Endothelial cell of coronary artery (primary cell): ENCODE data around the gene KRTAP16-1. TPM values are rescaled to one million over a fixed set of nuclear protein-coding genes. Genes with fewer than 3 reads are reported as not detected.

Experiments used
- total RNA-seq: library from RNA; depleted of rRNA; stranded (reverse); fragments of >200 nt; gene quantifications from 2 replicates; pipeline ENCODE4 v1.2.3, GENCODE V29; 2014

The KRTAP16-1 gene, protein sequence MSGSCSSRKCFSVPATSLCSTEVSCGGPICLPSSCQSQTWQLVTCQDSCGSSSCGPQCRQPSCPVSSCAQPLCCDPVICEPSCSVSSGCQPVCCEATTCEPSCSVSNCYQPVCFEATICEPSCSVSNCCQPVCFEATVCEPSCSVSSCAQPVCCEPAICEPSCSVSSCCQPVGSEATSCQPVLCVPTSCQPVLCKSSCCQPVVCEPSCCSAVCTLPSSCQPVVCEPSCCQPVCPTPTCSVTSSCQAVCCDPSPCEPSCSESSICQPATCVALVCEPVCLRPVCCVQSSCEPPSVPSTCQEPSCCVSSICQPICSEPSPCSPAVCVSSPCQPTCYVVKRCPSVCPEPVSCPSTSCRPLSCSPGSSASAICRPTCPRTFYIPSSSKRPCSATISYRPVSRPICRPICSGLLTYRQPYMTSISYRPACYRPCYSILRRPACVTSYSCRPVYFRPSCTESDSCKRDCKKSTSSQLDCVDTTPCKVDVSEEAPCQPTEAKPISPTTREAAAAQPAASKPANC
- not detected in 2 replicates for total RNA-seq

DNA sequence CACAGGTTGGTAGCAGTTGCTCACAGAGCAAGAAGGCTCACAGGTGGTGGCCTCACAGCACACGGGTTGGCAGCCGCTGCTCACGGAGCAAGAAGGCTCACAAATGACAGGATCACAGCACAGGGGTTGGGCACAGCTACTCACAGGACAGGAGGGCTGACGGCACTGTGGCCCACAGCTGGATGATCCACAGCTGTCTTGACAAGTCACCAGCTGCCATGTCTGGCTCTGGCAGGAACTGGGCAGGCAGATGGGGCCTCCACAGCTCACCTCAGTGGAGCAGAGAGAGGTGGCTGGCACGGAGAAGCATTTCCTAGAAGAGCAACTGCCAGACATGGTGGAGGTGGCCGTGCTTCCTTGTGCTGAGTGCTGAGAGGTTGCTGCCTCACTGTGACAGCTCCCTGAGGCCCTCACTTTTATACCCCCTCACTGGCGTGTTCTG is at the start of gene KRTAP16-1:
KRTAP16-1 (minus strand) TSS at position 392 of the 442 bp plus-strand sequence; CDS start at position 336, 56 bp downstream.

DNA sequence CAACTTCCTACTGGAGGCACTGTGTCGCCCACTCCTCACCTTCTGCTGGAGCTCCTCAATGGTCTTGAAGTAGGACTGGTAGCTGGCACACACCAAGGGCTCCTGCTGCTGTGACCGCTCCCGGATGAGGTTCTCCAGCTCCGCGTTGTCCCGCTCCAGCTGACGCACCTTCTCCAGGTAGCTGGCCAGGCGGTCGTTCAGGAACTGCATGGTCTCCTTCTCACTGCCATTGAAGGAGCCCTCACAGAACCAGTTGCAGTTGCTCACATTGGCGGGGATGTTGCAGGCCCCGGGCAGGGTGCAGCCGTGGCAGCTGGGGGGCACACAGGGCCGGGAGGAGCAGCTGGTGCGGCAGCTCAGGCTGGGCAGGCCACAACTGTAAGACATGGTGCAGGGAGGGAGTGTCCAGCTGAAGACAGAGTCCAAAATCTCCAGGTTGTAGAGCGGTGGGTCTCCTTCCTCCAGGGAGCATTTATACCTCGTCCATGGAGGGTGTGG is 41.3 kb upstream of the KRTAP16-1 start, which contains the start of gene KRT33A:
KRT33A (minus strand) TSS at position 448 of the 498 bp plus-strand sequence; CDS start at position 387, 61 bp downstream.

DNA sequence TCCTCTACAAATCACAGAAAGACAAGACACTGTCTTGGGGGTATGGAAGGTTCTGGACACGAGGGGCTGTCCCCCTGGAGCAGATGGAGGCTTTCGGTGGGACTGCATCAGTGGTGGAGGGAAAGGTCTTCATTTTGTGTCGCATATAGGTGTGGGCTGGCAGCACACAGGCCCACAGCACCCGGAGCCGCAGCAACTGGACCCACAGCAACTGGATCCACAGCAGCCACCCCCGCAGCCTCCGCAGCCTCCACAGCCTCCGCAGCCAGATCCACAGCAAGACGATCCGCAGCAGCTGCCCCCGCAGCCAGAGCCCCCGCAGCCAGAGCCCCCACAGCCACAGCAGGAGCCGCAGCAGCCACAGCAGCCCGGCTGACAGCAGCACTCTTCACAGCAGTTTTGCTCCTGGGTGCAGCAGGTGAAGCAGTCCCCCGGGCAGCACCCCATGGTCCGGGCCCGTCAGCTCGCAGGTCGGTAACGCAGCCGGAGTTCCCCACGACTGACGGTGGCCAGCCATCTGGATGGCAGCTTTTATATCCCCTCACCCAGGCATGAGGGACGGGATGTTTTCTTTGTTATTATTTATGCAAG is 6.2 kb upstream of the KRTAP16-1 start, which contains the start of gene KRTAP17-1:
KRTAP17-1 (minus strand) TSS at position 507 of the 591 bp plus-strand sequence; CDS start at position 447, 60 bp downstream.

DNA sequence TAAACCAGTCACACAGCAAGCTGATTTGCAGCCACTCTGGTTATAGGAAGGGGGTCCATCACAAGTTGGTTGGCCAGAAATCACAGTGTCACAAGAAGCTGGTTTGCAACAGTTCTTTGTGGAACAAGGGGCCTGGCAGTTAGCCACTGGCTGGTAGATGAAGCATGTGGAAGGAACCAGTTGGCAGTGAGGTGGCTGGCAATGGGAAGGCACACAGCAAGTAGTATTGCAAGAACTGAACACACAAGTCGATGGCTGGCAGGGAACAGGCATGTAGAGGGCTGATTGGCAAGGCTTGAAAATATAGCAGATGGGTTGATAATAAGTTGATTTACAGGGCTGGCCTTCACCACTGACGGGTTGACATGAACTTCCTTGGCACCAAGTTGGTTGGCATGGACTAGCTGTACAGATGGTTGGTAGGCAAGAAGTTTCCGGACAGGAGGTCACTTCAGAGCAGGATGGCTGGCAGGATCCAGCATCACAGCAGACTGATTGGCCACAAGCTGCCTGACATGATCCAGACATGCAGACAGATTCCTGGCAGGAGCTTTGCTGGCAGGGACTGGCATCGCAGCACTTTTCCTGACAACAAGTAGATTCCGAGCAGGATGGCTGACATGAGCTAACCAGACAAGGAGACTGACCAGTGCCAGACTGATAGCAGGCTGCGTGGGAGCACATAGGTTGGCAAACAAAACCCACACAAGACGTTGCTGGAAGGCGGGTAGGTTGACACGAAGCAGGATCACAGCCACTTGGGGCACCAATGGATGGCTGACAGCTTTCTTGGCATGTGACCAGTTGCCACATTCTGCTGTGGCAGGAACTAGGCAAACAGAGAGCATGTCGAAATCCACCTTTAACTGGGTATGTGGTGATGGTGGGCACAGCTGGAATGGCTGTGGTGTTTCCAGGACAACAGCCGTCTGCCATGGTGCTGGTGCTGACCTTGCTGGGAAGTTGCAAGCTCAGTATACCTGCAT is 6.9 kb downstream of the KRTAP16-1 start, which contains the start of gene KRTAP29-1:
KRTAP29-1 (minus strand) TSS at position 936 of the 986 bp plus-strand sequence; CDS start at position 936, 0 bp downstream.

DNA sequence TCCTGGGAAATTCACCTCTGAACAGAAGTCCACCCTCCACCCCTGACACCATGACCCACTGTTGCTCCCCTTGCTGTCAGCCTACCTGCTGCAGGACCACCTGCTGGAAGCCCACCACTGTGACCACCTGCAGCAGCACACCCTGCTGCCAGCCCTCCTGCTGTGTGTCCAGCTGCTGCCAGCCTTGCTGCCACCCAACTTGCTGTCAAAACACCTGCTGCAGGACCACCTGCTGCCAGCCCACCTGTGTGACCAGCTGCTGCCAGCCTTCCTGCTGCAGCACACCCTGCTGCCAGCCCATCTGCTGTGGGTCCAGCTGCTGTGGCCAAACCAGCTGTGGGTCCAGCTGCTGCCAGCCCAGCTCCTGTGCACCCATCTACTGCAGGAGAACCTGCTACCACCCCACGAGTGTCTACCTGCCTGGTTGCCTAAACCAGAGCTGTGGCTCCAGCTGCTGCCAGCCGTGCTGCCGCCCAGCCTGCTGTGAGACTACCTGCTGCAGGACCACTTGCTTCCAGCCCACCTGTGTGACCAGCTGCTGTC is 33.4 kb downstream of the KRTAP16-1 start, which contains the start of gene KRTAP9-7:
KRTAP9-7 (plus strand) TSS at position 51 of the 543 bp plus-strand sequence; CDS start at position 51, 0 bp downstream.

DNA sequence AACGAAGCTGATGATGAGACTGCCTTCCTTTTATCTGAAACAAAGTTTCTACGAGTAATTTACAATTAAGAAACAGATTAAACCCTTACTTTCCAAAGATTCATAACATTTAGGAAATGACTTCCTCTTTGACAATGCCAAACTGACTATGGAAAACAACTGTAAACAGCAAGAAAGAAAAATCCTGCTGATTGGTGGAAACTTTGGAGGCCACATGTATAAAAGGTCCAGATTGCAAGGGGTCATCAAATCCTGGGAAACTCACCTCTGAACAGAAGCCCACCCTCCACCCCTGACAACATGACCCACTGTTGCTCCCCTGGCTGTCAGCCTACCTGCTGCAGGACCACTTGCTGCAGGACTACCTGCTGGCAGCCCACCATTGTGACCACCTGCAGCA is 44.0 kb downstream of the KRTAP16-1 start, which contains the start of gene KRTAP9-6:
KRTAP9-6 (plus strand) TSS at position 301 of the 400 bp plus-strand sequence; CDS start at position 301, 0 bp downstream.

Other genes with a start within 250 kb of the KRTAP16-1 start
- gene KRTAP2-3, start 249.2 kb downstream of the KRTAP16-1 start, total RNA-seq: not detected in 2 replicates
- not detected in 2 replicates for gene KRTAP2-4, start 243.4 kb downstream of the KRTAP16-1 start, total RNA-seq
- gene KRTAP4-7, start 225.2 kb downstream of the KRTAP16-1 start, total RNA-seq: not detected in 2 replicates
- gene KRTAP4-8, start 211.2 kb downstream of the KRTAP16-1 start, total RNA-seq: not detected in 2 replicates
- not detected in 2 replicates for gene KRTAP4-16, start 207.1 kb downstream of the KRTAP16-1 start, total RNA-seq
- gene KRTAP4-9, start 203.9 kb downstream of the KRTAP16-1 start, total RNA-seq: not detected in 2 replicates
- gene KRTAP4-11, start 190.9 kb downstream of the KRTAP16-1 start, total RNA-seq: not detected in 2 replicates
- gene KRTAP4-12, start 185.1 kb downstream of the KRTAP16-1 start, total RNA-seq: not detected in 2 replicates
- not detected in 2 replicates for gene KRTAP4-6, start 168.8 kb downstream of the KRTAP16-1 start, total RNA-seq
- gene KRTAP4-5, start 159.5 kb downstream of the KRTAP16-1 start, total RNA-seq: not detected in 2 replicates
- not detected in 2 replicates for gene KRTAP4-4, start 148.6 kb downstream of the KRTAP16-1 start, total RNA-seq
- gene KRTAP4-3, start 141.1 kb downstream of the KRTAP16-1 start, total RNA-seq: not detected in 2 replicates
- gene KRTAP4-2, start 131.1 kb downstream of the KRTAP16-1 start, total RNA-seq: not detected in 2 replicates
- gene KRTAP4-1, start 124.4 kb downstream of the KRTAP16-1 start, total RNA-seq: not detected in 2 replicates
- gene KRTAP9-1, start 119.4 kb downstream of the KRTAP16-1 start, total RNA-seq: not detected in 2 replicates
- not detected in 2 replicates for gene KRTAP9-2, start 82.7 kb downstream of the KRTAP16-1 start, total RNA-seq
- not detected in 2 replicates for gene KRTAP9-3, start 76.9 kb downstream of the KRTAP16-1 start, total RNA-seq
- gene KRTAP9-8, start 71.3 kb downstream of the KRTAP16-1 start, total RNA-seq: not detected in 2 replicates
- not detected in 2 replicates for gene KRTAP9-4, start 59.6 kb downstream of the KRTAP16-1 start, total RNA-seq
- not detected in 2 replicates for gene KRTAP9-9, start 53.9 kb downstream of the KRTAP16-1 start, total RNA-seq
- not detected in 2 replicates for gene KRTAP9-6, start 43.9 kb downstream of the KRTAP16-1 start, total RNA-seq
- gene KRTAP9-7, start 33.6 kb downstream of the KRTAP16-1 start, total RNA-seq: not detected in 2 replicates
- not detected in 2 replicates for gene KRTAP29-1, start 6.5 kb downstream of the KRTAP16-1 start, total RNA-seq
- gene KRTAP17-1, start 6.4 kb upstream of the KRTAP16-1 start, total RNA-seq: not detected in 2 replicates
- gene KRT33A, start 41.5 kb upstream of the KRTAP16-1 start, total RNA-seq: not detected in 2 replicates
- not detected in 2 replicates for gene KRT33B, start 60.5 kb upstream of the KRTAP16-1 start, total RNA-seq
- gene KRT34, start 73.0 kb upstream of the KRTAP16-1 start, total RNA-seq: not detected in 2 replicates
- not detected in 2 replicates for gene KRT31, start 88.3 kb upstream of the KRTAP16-1 start, total RNA-seq
- gene KRT37, start 115.3 kb upstream of the KRTAP16-1 start, total RNA-seq: not detected in 2 replicates
- gene KRT38, start 131.7 kb upstream of the KRTAP16-1 start, total RNA-seq: not detected in 2 replicates
- gene KRT32, start 158.1 kb upstream of the KRTAP16-1 start, total RNA-seq: not detected in 2 replicates
- 0.09 TPM in 1 of 2 replicates, not detected in the other for gene KRT35, start 171.8 kb upstream of the KRTAP16-1 start, total RNA-seq
- under 0.01 TPM in 1 of 2 replicates, not detected in the other for gene KRT36, start 180.6 kb upstream of the KRTAP16-1 start, total RNA-seq
- not detected in 2 replicates for gene KRT13, start 196.3 kb upstream of the KRTAP16-1 start, total RNA-seq
- 0.56 and 1.8 TPM in 2 replicates for gene KRT15, start 209.6 kb upstream of the KRTAP16-1 start, total RNA-seq
- gene KRT19, start 219.0 kb upstream of the KRTAP16-1 start, total RNA-seq: 144 and 171 TPM in 2 replicates